IPS DF 4.7 (cell line): Measurements from ENCODE around the gene CKAP4.

Experiments
- DNase-seq: peaks from one replicate; pipeline ENCODE4 v3.0.0-alpha.2; 2013; ENCODE audit warnings: low spot score; ENCODE audit errors: extremely low read depth

The CKAP4 gene

DNA sequence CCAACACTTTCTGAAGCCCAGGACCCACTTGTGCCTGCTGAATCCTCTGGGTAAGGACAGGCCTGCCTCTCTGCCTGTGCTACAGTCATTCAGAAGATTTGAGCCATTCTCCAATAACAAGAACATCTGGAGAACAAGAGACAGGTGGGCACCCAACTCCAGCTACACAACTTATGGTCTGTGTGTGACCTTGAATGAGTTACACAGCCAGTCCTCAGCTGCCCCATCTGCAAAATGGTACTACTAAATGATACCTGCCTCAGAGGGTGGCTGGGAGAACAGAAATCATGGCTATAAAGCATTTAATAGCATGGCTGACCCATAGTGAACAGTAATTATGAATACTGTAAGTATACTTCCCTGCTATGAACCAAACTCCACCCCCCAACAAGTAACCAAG is 4.2 kb downstream of the CKAP4 start:
- no peak for DNase-seq

- DNase-seq: no peak
Observed at GRCh38 chr12:106240821-106241220, 7.0 kb downstream of the CKAP4 start.

DNA sequence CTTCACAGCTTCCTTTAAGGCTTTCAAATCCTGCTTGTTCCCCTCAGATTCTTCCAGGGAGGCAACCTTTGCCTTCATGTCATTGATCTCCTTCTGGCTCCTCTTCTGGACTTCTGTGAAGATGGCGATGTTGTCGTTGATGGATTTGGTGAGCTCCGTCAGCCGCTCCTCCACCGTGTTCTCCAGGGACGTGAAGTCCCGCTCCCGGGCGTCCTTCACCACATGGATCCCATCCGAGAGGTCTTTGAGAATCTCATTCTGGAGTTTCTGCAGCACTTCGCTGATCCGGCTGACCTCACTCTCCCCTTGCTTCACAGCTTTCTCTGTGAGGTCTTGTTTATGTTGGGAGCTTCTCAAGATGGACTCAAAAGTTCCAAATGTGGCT is 7.9 kb downstream of the CKAP4 start:
- DNase-seq: no peak

DNA sequence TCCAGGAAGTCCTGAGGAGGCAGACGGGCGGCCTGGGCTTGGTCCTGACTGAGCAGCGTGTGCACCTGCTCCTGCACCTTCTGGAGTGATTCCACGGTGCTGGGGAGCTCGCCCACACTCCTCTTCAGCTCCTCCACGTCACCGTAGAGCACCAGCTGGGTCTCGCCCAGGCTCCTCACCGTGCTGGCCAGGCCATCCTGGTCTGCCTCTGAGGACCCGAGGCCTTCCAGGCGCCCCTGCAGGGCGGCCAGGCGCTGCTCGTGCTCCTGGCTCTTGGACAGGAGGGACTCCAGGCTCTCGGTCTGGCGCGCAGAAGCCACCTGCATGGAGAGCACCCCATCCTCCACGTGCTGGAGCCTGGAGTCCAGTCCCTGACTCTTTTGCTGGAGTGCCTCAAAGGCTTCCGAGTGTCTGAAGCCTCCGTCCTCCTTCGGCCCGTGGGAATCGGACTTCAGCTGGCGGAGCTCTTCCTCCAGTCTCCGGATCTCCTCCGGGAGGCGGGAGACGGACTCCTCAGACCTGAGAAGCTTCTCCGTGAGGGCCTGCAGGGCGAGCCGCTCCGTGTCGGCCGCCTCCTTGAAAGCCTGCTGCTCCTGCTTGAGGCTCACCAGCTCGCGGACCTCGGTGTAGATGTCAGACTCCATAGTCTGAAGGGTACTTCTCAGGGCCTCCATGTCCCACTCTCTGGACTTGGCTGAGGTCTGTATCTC is 8.4 kb downstream of the CKAP4 start:
- DNase-seq: no peak

DNA sequence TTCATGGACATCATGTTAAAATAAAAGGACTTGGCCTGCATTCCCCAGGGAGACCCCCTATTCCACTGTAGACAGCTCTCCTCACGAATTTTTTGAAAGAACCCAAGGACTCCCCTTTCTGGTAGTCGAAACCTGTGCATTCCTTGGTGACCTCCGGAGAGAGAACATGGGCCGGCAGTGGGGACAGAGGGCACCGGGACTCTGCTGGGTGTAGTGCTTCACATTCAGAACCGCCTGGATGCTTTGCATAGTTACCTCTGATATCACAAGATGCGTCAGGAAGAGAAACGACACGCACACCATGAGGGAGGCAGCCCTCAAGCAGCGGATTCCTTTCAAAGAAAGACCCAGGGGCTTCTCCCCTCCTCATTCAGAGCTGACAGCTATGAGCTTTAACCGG is 9.7 kb downstream of the CKAP4 start:
- no peak for DNase-seq

DNA sequence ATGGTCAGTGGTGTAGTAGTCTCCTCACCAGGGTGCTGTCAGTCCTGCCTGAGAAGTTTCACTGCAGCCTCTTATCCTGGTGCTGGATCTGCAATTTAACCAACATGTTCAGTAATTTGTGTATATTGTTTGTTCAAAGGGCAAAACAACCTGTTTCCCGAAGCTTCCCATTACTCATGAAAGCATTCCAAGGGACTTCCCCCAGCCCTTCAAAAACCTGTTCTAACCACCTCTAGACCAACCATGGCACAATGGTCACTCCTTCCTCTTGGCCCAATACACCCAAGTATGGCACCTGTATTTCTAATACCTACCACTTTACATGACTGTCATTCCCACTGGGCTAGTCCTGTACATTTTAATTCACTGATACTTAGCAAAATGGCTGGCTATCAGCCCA is 12.1 kb downstream of the CKAP4 start:
- DNase-seq: no peak

- DNase-seq: no peak
Observed at GRCh38 chr12:106234449-106234848, 13.4 kb downstream of the CKAP4 start.

DNA sequence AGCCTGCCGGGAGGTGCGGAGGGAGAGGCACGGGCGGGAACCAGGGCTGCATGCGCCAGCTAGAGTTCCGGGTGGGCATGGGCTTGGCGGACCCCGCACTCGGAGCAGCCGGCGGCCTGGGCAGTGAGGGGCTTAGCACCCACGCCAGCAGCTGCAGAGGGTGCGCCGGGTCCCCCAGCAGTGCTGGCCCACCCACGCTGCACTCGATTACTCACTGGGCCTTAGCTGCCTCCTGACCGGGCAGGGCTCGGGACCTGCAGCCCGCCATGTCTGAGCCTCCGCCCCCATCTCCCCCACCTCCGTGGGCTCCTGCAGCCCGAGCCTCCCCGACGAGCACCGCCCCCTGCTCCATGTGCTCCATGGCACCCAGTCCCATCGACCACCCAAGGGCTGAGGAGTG is 14.8 kb downstream of the CKAP4 start:
- no peak for DNase-seq

GRCh38 chr12:106229036-106229591 is 18.7 kb downstream of the CKAP4 start:
- no peak for DNase-seq

GRCh38 chr12:106228320-106228710 is 19.5 kb downstream of the CKAP4 start:
- no peak for DNase-seq

DNA sequence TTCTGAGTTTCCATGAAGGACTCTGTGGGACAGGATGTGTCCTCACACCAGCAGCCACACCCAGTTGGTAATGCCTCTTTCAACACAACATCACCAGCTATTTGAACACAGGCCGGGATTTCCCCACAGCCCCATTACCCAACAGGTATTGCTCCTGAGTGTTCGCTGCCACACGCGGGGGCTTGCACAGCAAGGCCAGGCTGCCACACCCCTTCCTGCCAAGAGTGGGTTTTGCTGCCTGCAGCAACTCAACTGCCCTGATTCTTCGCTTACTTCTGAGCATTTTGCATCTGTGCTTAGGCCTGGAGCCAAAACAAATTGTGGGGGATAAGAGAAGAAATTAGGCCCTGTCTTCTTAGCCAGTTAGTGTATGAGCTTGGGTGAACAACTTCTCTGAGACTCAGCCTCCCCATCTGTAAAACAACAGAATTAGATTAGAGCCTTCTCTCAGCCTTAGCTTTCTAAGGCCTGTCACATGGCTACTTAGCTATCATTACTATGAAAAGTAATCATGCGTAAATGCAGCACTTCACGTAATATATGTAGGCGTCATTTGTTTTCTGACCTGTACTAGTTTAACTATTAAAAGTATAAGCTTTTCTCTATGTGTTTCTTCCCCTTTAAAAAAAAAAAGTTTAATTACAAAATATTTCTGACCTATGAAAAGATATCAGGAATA is 20.0 kb downstream of the CKAP4 start:
- no peak for DNase-seq

- DNase-seq: peak; percentile 46
Observed at GRCh38 chr12:106226884-106227640, 20.8 kb downstream of the CKAP4 start.

DNA sequence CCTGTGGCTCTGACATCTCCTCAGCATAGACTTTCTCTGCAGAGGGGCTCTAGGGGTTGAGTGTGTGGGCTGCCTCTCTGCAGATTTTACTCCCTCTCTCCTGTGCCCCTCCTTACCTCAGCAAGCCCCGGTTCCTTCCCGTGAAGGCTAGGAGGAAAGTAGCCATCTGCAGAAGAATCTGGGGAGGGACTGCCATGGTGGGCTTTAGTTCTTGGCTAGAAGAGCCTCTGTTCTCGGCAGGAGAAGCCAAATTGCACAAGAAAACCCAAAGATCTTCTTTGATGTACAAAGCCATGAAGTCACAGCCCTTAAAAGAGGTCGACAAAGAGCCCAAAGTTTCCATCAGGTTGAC is 23.5 kb downstream of the CKAP4 start:
- no peak for DNase-seq

- peak; percentile 51 for DNase-seq
Observed at GRCh38 chr12:106223485-106224354, 24.1 kb downstream of the CKAP4 start.

DNA sequence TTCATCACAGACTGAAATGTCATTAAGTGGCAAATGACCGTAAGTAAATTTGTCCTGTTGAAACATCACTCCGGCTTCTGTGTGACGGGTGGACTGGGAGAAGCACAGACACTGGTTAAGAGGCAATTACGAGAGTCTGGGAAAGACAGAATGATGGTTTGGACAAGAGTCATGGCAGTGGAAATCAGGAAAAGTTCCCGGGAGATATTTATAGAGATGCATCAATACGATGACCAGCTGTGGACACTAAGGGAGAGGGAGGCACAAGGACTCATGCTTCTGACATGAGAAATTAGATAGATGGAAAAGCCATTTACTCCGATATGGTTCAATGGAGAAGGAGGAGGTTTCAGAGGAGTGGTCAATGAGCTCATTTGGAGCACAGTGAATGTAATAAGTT is 27.3 kb downstream of the CKAP4 start:
- no peak for DNase-seq

DNA sequence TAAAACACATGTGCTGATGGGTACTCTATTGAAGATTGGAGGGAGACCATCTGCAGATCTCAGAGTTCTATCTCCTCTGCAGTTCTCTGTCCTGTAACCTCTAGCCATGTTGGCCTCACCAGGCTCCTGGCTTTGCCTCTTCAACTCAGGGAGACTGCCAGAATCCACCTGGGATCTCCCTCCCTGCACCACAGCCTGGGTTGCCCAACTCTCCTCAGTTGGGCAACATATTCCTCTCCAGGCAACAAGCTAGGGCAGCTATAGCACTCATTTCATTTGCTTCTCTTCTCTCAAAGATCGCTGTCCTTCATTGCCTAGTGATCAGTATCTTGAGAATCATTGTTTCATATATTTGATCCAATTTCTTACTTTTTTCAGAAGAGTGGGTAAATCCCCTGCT is 28.8 kb downstream of the CKAP4 start:
- no peak for DNase-seq

GRCh38 chr12:106217706-106218105 is 30.1 kb downstream of the CKAP4 start:
- DNase-seq: no peak

GRCh38 chr12:106214571-106214970 is 33.2 kb downstream of the CKAP4 start:
- DNase-seq: no peak

DNA sequence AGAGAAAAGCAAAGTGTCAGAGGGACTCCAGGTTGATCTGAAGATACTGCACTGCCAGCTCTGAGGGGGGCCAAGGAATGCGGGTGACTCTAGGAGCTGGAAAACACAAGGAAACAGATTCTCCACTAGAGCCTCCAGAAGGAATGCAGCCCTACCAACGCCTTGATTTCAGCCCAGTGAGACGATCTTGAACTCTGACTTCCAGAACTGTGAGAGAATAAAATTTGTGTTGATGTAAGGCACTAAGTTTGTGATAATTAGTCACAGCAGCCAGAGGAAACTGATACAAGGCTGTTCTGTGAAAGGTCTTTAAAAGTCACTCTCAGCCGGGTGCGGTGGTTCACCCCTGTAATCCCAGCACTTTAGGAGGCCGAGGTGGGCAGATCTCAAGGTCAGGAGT is 34.2 kb downstream of the CKAP4 start:
- no peak for DNase-seq

- no peak for DNase-seq
Observed at GRCh38 chr12:106211973-106212372, 35.8 kb downstream of the CKAP4 start.
